Tibial artery (tissue), 4 donors: ENCODE data around the gene PLXNA2.

Experiments
- DNase-seq, 2 donors: peaks; one replicate each; pipeline ENCODE4 v3.0.0-alpha.2; 2019
- H3K27ac ChIP-seq, 2 donors: fragments of 200-600 bp; sonication (generic) in 1 of 2; 1 replicate in 1 of 2; 2 replicates in 1 of 2; pipeline ENCODE4 v1.5.1; 2018 to 2019; ENCODE audit warnings: mild to moderate bottlenecking in 1 of 2
- H3K27me3 ChIP-seq, 2 donors: fragments of 200-600 bp; sonication (generic) in 1 of 2; one replicate each; pipeline versions ENCODE4 v1.5.1 to v1.6.0; 2016 to 2019
- H3K36me3 ChIP-seq, 3 donors: fragments of 200-600 bp; sonication (generic) in 2 of 3; one replicate each; pipeline ENCODE4 v1.5.1; 2016 to 2019; ENCODE audit warnings: mild to moderate bottlenecking in 2 of 3
- H3K4me1 ChIP-seq, 4 donors: fragments of 200-600 bp; sonication (generic) in 2 of 4; 1 replicate in 3 of 4; 2 replicates in 1 of 4; pipeline ENCODE4 v1.5.1; 2016 to 2019
- H3K4me3 ChIP-seq, 2 donors: fragments of 200-600 bp; sonication (generic) in 1 of 2; 1 replicate in 1 of 2; 2 replicates in 1 of 2; pipeline ENCODE4 v1.5.1; 2018 to 2019; ENCODE audit warnings: mild to moderate bottlenecking in 2 of 2
- H3K9me3 ChIP-seq, 3 donors: fragments of 200-600 bp; sonication (generic) in 1 of 3; one replicate each; pipeline ENCODE4 v1.5.1; 2016 to 2019
- CTCF ChIP-seq, 2 experiments: fragments of 200-600 bp in 1 of 2; fragments of 450-650 bp in 1 of 2; IDR thresholded peaks; one replicate each; pipeline ENCODE4 v1.5.1; 2017 to 2019; ENCODE audit warnings: antibody characterized with exemption in 2 of 2, mild to moderate bottlenecking in 1 of 2, moderate library complexity in 1 of 2
- intact Hi-C: fragments of 100-400 bp; cut with DNase I; formaldehyde crosslinking; loops from one replicate; pipeline ENCODE4 v1.15.0; 2023; ENCODE audit warnings: low total_unique reads

PLXNA2 gene

DNA sequence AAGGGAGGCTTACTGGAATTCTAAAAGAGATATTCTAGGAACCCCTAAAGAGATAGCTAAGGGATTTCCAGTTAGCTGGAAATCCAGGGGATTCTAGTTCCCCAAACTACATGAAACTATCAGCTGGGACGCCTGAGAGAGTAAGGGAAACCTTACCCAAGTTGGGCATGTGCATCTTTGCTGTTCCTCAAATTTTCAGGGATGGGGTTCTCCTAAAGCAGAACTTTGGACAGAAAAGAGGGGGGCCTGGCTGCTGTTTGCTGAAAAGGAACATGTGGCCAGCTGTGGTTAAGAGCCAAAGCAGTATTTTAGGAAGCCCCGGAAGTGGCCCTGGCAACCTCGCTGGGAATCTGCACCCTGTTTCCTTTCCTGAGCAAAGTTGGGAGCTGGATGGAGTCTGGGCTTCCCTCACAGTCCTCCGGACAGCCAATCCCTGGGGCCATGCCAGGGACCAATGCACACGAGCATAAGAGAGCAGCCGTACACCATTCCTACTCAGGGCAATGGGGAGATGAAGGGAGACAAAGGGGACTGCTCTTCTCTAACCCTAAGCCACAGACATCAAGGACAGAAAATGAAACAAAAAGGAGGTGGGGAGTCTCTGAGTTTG lies 154.3 kb downstream of the PLXNA2 start:
- Histone ChIP-seq H3K27ac (peak overlapping the region; percentile 35 to 63), H3K4me1 (peaks cover 0 to 37% (median 22%) of the 10 kb centered on the region in 4 donors), H3K27me3 (no peaks in the 10 kb centered on the region), H3K36me3 (peaks cover 21 to 28% (median 23%) of the 10 kb centered on the region in 3 donors), H3K9me3 (no peaks in the 10 kb centered on the region), H3K4me3 (no peak overlapping the region)
- intact Hi-C loops = loop anchor here (10.0 kb wide), 1 partner anchor 65 kb away; no protein-coding TSS in a partner anchor
- TF ChIP-seq CTCF (IDR thresholded peaks at IDR 0.05) = no peak
- DNase-seq = peak in 1 of 2 donors; percentile 54

DNA sequence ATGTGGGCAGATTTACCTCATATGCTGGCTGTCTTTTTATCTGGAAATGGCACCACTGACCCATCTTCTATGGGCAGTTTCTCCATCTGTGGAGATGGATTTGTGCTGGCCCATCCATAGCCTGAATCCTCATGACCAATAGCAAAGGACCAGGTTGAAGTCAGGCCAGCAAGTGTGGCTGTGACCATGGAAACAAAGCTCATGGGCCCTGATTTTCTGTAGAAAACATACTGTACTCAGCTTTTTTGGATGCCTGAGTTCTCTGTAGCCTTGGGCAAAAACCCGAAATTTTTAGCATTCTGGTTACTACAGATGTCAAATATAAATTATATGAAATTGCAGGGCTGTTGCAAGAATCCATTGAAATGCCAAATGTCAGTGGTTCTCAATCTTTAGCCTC lies 155.0 kb downstream of the PLXNA2 start:
- Histone ChIP-seq H3K27me3 (no peaks in the 10 kb centered on the region), H3K27ac (no peak overlapping the region), H3K36me3 (peaks cover 22 to 27% (median 24%) of the 10 kb centered on the region in 3 donors), H3K4me3 (no peak overlapping the region), H3K9me3 (no peaks in the 10 kb centered on the region), H3K4me1 (peaks cover 0 to 37% (median 22%) of the 10 kb centered on the region in 4 donors)
- no peak for TF ChIP-seq CTCF (IDR thresholded peaks at IDR 0.05)
- DNase-seq = no peak
- intact Hi-C loops = no loop called here

DNA sequence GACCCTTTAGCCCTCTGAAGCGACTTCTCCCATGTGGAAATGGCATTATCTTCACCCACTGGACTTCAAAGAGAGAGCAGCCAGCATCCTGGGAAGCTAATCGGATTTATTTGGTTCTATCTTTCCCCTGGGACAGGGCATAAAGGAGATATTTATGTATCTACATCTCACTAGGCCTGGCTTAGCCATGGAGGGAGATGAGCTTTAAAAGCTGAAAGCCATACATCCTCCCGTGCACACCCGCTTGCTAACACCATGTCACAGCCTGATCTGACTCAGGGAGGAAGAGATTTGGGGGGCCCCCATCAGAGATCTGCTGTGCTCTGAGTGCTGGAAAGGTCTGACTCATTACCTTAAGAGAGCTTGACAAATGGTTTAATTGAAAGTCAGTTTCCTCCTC lies 155.9 kb downstream of the PLXNA2 start:
- intact Hi-C loops = no loop called here
- Histone ChIP-seq H3K27me3 (no peaks in the 10 kb centered on the region), H3K4me3 (no peak overlapping the region), H3K9me3 (no peaks in the 10 kb centered on the region), H3K4me1 (peaks cover 0 to 37% (median 22%) of the 10 kb centered on the region in 4 donors), H3K36me3 (peaks cover 20 to 32% (median 21%) of the 10 kb centered on the region in 3 donors), H3K27ac (no peak overlapping the region)
- no peak for DNase-seq
- no peak for TF ChIP-seq CTCF (IDR thresholded peaks at IDR 0.05)

- no peaks in the 10 kb centered on the region for H3K27me3 ChIP-seq
- no peak for DNase-seq
- intact Hi-C loops = no loop called here
- TF ChIP-seq CTCF (IDR thresholded peaks at IDR 0.05) = no peak
- peaks cover 5 to 37% (median 19%) of the 10 kb centered on the region in 3 donors for H3K36me3 ChIP-seq
- peak overlapping the region; percentile 31 to 39 for H3K4me3 ChIP-seq
- peak overlapping the region; percentile 54 to 75 for H3K27ac ChIP-seq
- peaks cover 0 to 35% (median 21%) of the 10 kb centered on the region in 4 donors for H3K4me1 ChIP-seq
- no peaks in the 10 kb centered on the region for H3K9me3 ChIP-seq
Observed at GRCh38 chr1:208085655-208086515, 158.3 kb downstream of the PLXNA2 start.

DNA sequence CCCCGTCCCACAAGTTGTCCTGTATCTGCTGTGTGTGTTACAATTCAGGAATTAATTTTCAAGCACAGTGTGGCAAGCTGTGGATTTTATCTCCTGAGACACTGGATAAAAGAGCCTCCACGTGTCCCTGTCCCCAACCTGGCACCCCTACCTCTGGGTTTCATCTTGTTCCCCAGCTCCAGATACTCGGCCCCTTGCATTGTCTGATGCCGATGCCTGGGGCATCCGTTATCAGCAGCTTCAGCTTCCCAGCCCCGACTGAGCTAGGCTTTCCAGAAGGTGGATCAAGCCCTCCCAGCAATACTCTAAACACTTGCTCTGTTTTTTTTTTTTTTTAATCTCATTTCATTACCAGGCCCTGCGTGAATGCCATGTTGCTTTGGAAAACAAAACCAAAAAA lies 159.4 kb downstream of the PLXNA2 start:
- peaks cover 0 to 23% (median 10%) of the 10 kb centered on the region in 4 donors for H3K4me1 ChIP-seq
- no peak for TF ChIP-seq CTCF (IDR thresholded peaks at IDR 0.05)
- peaks cover 5 to 44% (median 29%) of the 10 kb centered on the region in 3 donors for H3K36me3 ChIP-seq
- no peak for DNase-seq
- intact Hi-C loops = no loop called here
- H3K27me3 ChIP-seq = no peaks in the 10 kb centered on the region
- H3K4me3 ChIP-seq = no peak overlapping the region
- no peaks in the 10 kb centered on the region for H3K9me3 ChIP-seq
- H3K27ac ChIP-seq = peak overlapping the region in 1 of 2 donors; percentile 75
